Thyroid gland (tissue), 4 donors: ENCODE measurements around the gene RAE1. TPM values are rescaled to one million over a fixed set of nuclear protein-coding genes. Genes with fewer than 3 reads are reported as not detected.

Experiments
- DNase-seq, 2 donors: peaks; one replicate each; pipeline ENCODE4 v3.0.0-alpha.2; 2019
- H3K27ac ChIP-seq, 3 donors: fragments of 200-600 bp; sonication (generic); 1 replicate in 2 of 3; 2 replicates in 1 of 3; pipeline ENCODE4 v1.5.1; 2016 to 2019; ENCODE audit warnings: mild to moderate bottlenecking in 1 of 3, moderate library complexity in 1 of 3
- H3K27me3 ChIP-seq: fragments of 200-600 bp; sonication (generic); one replicate; pipeline ENCODE4 v1.5.1; 2019
- H3K36me3 ChIP-seq, 2 donors: fragments of 200-600 bp; sonication (generic); one replicate each; pipeline ENCODE4 v1.5.1; 2016 to 2019
- H3K4me1 ChIP-seq, 2 donors: fragments of 200-600 bp; sonication (generic); one replicate each; pipeline ENCODE4 v1.5.1; 2017 to 2019
- H3K4me3 ChIP-seq, 3 donors: fragments of 200-600 bp; sonication (generic); replicated peaks in 1 of 3; 1 replicate in 2 of 3; 2 replicates in 1 of 3; pipeline ENCODE4 v1.5.1; 2016; ENCODE audit warnings: mild to moderate bottlenecking in 1 of 3
- H3K9me3 ChIP-seq: fragments of 200-600 bp; sonication (generic); one replicate; pipeline ENCODE4 v1.5.1; 2017
- CTCF ChIP-seq, 6 experiments: fragments of 200-600 bp in 3 of 6; fragments of 450-650 bp in 3 of 6; sonication (generic) in 3 of 6; IDR thresholded peaks; one replicate each; pipeline ENCODE4 v1.5.1; 2016 to 2019; ENCODE audit warnings: antibody characterized with exemption in 6 of 6, mild to moderate bottlenecking in 2 of 6, inconsistent platforms in 1 of 6, moderate library complexity in 1 of 6
- POLR2A ChIP-seq, 2 donors: fragments of 450-650 bp; IDR thresholded peaks; one replicate each; pipeline ENCODE4 v1.6.1; 2017; ENCODE audit warnings: antibody characterized with exemption in 2 of 2, mild to moderate bottlenecking in 2 of 2, moderate library complexity in 1 of 2
- WGBS, 2 donors: methylation state at CpG; one replicate each; pipeline ENCODE4 v1.1.5; 2017; 5-methylcytosine and 5-hydroxymethylcytosine counted together
- intact Hi-C: fragments of 100-400 bp; cut with DNase I; formaldehyde crosslinking; loops from one replicate; pipeline ENCODE4 v1.15.1; 2023
- total RNA-seq, 4 donors: library from RNA; depleted of rRNA; stranded (reverse); fragments of >200 nt; gene quantifications; one replicate each; pipeline ENCODE4 v1.2.3, GENCODE V29; 2016

Gene RAE1
- total RNA-seq, 4 donors from 2014 or later: 17.5 to 26.4 (median 22.3) TPM

GRCh38 chr20:57379263-57379647 lies 28.2 kb downstream of the RAE1 start:
- H3K27ac ChIP-seq: no peak overlapping the region
- no peak overlapping the region for H3K4me3 ChIP-seq
- H3K9me3 ChIP-seq: no peaks in the 10 kb centered on the region
- intact Hi-C loops: no loop called here
- peaks cover 32 to 42% of the 10 kb centered on the region in 2 donors for H3K36me3 ChIP-seq
- TF ChIP-seq POLR2A (IDR thresholded peaks at IDR 0.05) (no peak), CTCF (IDR thresholded peaks at IDR 0.05) (no peak)
- 90 to 94% methylated on average over 5 of the region's 5 CpGs for WGBS, 2 donors
- no peaks in the 10 kb centered on the region for H3K27me3 ChIP-seq
- DNase-seq: no peak
- H3K4me1 ChIP-seq: no peaks in the 10 kb centered on the region

- Histone ChIP-seq H3K27me3 (no peaks in the 10 kb centered on the region), H3K27ac (no peak overlapping the region), H3K4me1 (no peaks in the 10 kb centered on the region), H3K36me3 (peaks cover 23 to 33% of the 10 kb centered on the region in 2 donors), H3K9me3 (no peaks in the 10 kb centered on the region), H3K4me3 (no peak overlapping the region)
- DNase-seq: no peak
- TF ChIP-seq CTCF (IDR thresholded peaks at IDR 0.05) (no peak), POLR2A (IDR thresholded peaks at IDR 0.05) (no peak)
- whole genome bisulfite sequencing, 2 donors: 93 to 96% methylated on average over 4 to 10 of the region's 10 CpGs
- intact Hi-C loops: loop anchor here (5.0 to 10.0 kb wide), 4 partner anchors 117 to 1835 kb away; no protein-coding TSS in a partner anchor
Observed at GRCh38 chr20:57380081-57380750, 29.2 kb downstream of the RAE1 start.

GRCh38 chr20:57381596-57382503 lies 30.8 kb downstream of the RAE1 start:
- DNase-seq: peak; percentile 79 to 87
- TF ChIP-seq POLR2A (IDR thresholded peaks at IDR 0.05): no peak
- peak; percentile 83 to 95 (median 89) for TF ChIP-seq CTCF (IDR thresholded peaks at IDR 0.05)
- intact Hi-C loops: loop anchor here (5.0 to 10.0 kb wide), 4 partner anchors 115 to 1833 kb away; no protein-coding TSS in a partner anchor
- H3K9me3 ChIP-seq: no peaks in the 10 kb centered on the region
- peaks cover 10 to 19% of the 10 kb centered on the region in 2 donors for H3K36me3 ChIP-seq
- no peak overlapping the region for H3K27ac ChIP-seq
- no peak overlapping the region for H3K4me3 ChIP-seq
- 48 to 49% methylated on average over 20 of the region's 20 CpGs for WGBS, 2 donors
- H3K27me3 ChIP-seq: no peaks in the 10 kb centered on the region
- H3K4me1 ChIP-seq: no peaks in the 10 kb centered on the region

GRCh38 chr20:57382516-57382915 lies 31.5 kb downstream of the RAE1 start:
- Histone ChIP-seq H3K36me3 (peaks cover 4 to 12% of the 10 kb centered on the region in 2 donors), H3K27ac (no peak overlapping the region), H3K27me3 (no peaks in the 10 kb centered on the region), H3K9me3 (no peaks in the 10 kb centered on the region), H3K4me1 (no peaks in the 10 kb centered on the region), H3K4me3 (no peak overlapping the region)
- no peak for DNase-seq
- WGBS, 2 donors: 90 to 91% methylated on average over 5 of the region's 5 CpGs
- intact Hi-C loops: loop anchor here (5.0 to 10.0 kb wide), 4 partner anchors 115 to 1832 kb away; no protein-coding TSS in a partner anchor
- TF ChIP-seq CTCF (IDR thresholded peaks at IDR 0.05) (no peak), POLR2A (IDR thresholded peaks at IDR 0.05) (no peak)
